Measurements from ENCODE around the gene CIPC. TPM values are rescaled to one million over a fixed set of nuclear protein-coding genes. Genes with fewer than 3 reads are reported as not detected.

CIPC gene
- total RNA-seq, result 9.4 and 12.6 TPM in 2 replicates

GRCh38 chr14:77097700-77098528 is at the start of gene CIPC:
Gene CIPC (plus strand): TSS chr14:77098258. CDS start chr14:77105709, 7,451 bp downstream.

GRCh38 chr14:77141214-77142004 is 43.4 kb downstream of the CIPC start, which contains the start of gene ZDHHC22:
Gene ZDHHC22 (minus strand): TSS chr14:77141791. CDS start chr14:77139738, 2,053 bp downstream.

Other genes with a start within 250 kb of the CIPC start
- gene IRF2BPL, start 69.5 kb upstream of the CIPC start, total RNA-seq, result 39.9 and 43.0 TPM in 2 replicates
- not detected in 2 replicates for gene ZDHHC22, start 43.5 kb downstream of the CIPC start, total RNA-seq
- gene TMEM63C, start 83.5 kb downstream of the CIPC start, total RNA-seq, result 1.5 TPM in 1 of 2 replicates, not detected in the other
- not detected in 2 replicates for gene NGB, start 172.9 kb downstream of the CIPC start, total RNA-seq
- gene POMT2, start 222.6 kb downstream of the CIPC start, total RNA-seq, result 8.7 and 10.5 TPM in 2 replicates
- 40.7 and 53.4 TPM in 2 replicates for gene GSTZ1, start 222.8 kb downstream of the CIPC start, total RNA-seq